HG03103 (cell line): ENCODE data around the gene MLXIP.
A peak's percentile ranks its signal among the peaks of the same experiment; 100 is the strongest.
"Not testable (repeated sequence)": the region's sequence is repeated elsewhere in the genome, so short reads cannot be mapped to it uniquely, and the experiment has no call there.

Experiments
- ATAC-seq: cut with Tn5 transposase; IDR thresholded peaks from one replicate; pipeline ENCODE4 v1.9.1; 2021; ENCODE audit warnings: low read depth; ENCODE audit not compliant: unreplicated experiment

MLXIP gene

GRCh38 chr12:122052285-122052684, 26.3 kb upstream of the MLXIP start:
- ATAC-seq: no peak

- ATAC-seq: no peak
These were observed 23.6 kb upstream of the MLXIP start for GRCh38 chr12:122054842-122055520.

- not testable (repeated sequence) for ATAC-seq
These were observed 22.1 kb upstream of the MLXIP start for GRCh38 chr12:122056406-122056805.

GRCh38 chr12:122057007-122057735, 21.4 kb upstream of the MLXIP start:
- ATAC-seq: no peak

GRCh38 chr12:122057769-122058168, 20.8 kb upstream of the MLXIP start:
- ATAC-seq: no peak

- ATAC-seq: no peak
These were observed 19.9 kb upstream of the MLXIP start for GRCh38 chr12:122058549-122059149.

- ATAC-seq: no peak
These were observed 19.2 kb upstream of the MLXIP start for GRCh38 chr12:122059203-122059960.

- no peak for ATAC-seq
These were observed 18.5 kb upstream of the MLXIP start for GRCh38 chr12:122060081-122060501.

- no peak for ATAC-seq
These were observed 17.3 kb upstream of the MLXIP start for GRCh38 chr12:122061253-122061652.

- ATAC-seq: no peak
These were observed 15.5 kb upstream of the MLXIP start for GRCh38 chr12:122062832-122063693.

- no peak for ATAC-seq
These were observed 14.9 kb upstream of the MLXIP start for GRCh38 chr12:122063694-122064024.

- peak; percentile 52 for ATAC-seq
These were observed 14.4 kb upstream of the MLXIP start for GRCh38 chr12:122064025-122064777.

GRCh38 chr12:122064780-122065588, 13.6 kb upstream of the MLXIP start:
- no peak for ATAC-seq

- no peak for ATAC-seq
These were observed 11.0 kb upstream of the MLXIP start for GRCh38 chr12:122067548-122067947.

GRCh38 chr12:122067966-122068365, 10.6 kb upstream of the MLXIP start:
- ATAC-seq: peak; percentile 82

GRCh38 chr12:122072031-122072970, 6.3 kb upstream of the MLXIP start:
- ATAC-seq: no peak

- ATAC-seq: no peak
These were observed 4.7 kb upstream of the MLXIP start for GRCh38 chr12:122073815-122074214.
